Medulla oblongata (tissue), 1 donor: ENCODE measurements around the gene SGMS1.
A peak's percentile ranks its signal among the peaks of the same experiment; 100 is the strongest.

Experiments
- DNase-seq: peaks from one replicate; pipeline ENCODE4 v3.0.0-alpha.2; 2015; ENCODE audit errors: extremely low spot score

SGMS1 gene

DNA sequence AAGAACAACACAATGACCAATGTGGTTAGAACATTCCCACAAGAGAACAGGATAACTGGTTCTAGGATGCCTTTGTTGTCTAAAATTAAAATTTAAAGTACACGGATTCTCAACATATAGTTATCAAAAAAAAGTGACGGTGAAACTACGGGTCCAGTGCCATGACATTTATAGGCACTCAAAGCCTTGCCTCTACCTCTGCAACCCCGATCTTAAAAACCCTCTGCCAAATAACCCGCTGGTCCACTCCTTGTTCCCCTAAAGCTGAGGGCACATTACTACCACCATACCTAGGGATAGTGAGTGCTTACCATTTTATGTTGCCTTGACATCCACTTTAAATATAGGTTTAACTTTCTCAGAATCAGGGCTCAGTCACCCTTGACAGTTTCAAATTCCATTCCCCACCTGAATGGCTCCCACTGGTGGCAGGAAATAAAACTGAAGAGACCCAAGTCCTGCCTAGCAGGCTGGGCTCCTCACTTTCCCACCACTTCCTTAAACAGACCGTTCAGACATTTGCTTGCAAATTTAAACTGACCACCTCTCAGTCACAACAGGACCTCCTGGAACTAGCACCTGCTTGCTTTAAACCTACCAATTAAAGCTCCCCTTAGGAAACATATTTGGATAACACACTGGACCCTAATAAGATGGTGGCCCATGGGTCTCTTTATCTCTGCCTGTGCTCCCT lies 202.6 kb downstream of the SGMS1 start:
- DNase-seq, result peak; percentile 76

DNA sequence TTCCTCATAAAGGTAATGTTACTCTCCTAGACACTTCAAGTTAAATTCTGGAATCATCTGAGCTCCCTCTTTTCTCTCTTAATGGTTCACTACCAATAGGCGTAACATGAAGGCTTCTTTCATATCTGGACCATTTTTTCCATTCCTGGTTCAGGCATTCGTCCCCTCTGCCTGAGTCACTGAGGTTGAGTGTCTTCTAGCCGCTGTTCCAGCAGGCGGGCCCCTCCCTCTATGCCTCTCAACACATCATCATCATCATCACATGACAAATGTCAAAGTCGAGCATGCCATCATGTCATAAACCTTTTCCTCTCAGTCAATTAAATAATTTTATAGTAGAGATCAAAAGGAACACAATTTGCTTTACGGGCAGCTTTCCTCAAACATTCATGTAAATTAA lies 203.6 kb downstream of the SGMS1 start:
- DNase-seq, result no peak

DNA sequence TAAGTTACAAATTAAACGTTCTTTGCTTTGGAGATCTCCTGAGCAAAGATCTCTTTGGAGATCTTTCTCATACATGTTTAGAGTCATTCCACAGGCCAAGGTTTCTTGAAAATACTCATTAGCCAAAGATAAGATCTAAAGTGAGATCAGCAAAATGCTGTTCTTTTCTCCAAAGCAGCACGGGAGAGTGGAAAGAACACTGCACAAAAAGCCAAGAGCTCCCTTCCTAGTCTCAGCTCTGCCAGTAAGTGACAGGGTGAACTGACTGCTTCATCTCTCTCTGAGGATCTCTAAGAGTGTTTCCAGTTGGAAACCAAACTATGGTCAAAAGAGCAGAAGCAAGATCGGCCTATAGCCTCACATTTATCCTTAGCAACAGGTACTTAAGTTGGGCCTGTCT lies 204.0 kb downstream of the SGMS1 start:
- DNase-seq, result no peak

DNA sequence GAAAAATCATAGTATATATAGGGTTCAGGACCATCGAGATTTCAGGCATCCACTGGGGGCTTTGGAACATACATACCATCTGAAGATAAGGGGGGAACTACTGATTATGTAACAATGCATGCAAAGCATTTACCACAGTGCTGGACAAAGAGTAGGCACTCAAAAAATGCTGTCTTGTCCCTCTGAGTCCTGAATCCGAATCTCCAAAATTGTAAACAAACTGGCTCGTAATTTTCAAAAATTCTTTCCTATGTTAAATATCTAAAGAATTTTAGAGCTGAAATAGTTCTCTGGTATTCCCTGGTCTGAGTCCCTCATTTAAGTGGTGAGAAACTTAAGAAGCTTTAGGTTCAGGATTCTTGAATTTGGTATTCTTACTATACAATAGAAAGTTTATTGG lies 204.7 kb downstream of the SGMS1 start:
- DNase-seq, result no peak

DNA sequence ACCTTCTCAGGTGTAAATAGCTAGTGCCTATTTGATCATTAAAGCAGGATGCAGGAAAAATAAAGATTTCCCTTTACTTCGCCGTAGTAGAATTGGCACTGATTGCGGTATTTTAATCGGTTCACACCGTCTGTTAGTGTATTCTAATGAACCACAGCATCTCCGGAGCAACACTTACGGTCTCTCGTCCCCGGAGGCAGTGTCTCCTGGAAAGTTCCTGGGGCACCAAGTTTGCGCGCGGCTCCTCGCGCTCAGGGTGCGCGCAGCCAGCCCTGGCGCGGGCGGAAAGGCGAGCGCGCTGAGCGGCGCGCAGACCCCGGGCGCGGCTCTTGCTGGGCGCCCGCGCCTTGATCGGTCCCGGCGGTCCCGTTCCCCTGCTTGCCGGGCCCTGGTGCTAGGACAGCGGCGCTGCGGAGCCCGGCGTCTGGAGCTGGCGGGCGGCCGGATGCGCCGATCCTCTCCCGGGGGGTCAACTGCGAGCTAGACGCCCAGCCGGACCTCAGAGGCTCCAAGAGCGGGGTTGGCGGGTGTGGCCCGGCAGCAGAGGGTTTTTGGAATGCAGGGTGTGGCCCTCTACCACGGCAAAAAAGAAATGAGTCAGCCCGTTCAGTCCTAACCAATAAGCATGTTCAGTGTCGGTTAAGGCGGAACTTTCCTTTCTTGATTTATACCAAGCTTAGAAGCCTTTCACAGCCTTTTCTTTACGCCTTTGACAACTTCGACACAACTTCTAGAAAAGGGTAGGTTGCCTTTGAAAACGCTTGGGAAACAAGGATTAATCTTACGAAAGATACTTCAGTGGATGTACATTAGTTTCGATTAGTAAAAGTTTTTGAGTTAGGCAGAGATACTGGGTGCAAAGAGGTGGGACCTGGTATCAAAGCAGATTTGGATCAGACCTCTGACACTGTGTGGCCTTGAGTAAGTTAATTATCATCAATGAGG lies 205.6 kb downstream of the SGMS1 start:
- peak; percentile 71 for DNase-seq

DNA sequence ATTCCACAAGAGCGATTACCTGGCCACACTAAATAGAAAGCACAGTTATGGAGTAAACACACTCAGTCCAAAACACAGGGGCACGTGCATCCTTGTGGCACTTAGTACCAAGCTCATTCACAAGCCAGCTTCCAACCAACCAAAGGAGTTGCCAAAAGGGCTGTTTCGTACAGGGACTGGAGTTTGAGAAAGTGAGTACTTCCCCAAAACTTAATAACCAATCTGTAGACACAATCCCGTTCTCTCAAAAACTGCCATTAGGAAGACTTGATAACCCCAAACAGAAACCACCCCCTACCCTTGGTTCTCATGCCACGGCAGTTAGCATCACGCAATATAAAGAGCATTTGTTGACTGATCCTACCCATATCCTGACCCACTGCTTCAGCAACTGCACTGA lies 206.3 kb downstream of the SGMS1 start:
- peak; percentile 84 for DNase-seq

DNA sequence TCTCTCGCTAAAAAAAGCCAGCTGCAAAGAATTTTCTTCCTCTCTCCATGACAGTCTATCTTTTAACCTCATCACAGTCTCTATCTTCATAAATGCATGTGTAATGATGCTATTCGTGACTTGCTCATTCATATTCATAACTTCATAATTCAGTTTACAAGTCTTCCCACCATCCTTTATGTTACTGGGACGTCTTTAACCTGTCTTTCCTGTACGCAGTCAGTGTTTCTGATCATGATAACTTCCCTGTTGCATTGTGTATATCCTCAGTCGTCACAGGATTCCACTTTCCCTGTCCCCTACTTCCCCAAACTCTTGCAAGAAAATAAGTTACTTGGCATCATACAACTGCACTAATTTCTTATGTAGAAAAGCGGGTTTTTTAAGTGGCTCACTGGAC lies 206.9 kb downstream of the SGMS1 start:
- DNase-seq, result peak; percentile 58

DNA sequence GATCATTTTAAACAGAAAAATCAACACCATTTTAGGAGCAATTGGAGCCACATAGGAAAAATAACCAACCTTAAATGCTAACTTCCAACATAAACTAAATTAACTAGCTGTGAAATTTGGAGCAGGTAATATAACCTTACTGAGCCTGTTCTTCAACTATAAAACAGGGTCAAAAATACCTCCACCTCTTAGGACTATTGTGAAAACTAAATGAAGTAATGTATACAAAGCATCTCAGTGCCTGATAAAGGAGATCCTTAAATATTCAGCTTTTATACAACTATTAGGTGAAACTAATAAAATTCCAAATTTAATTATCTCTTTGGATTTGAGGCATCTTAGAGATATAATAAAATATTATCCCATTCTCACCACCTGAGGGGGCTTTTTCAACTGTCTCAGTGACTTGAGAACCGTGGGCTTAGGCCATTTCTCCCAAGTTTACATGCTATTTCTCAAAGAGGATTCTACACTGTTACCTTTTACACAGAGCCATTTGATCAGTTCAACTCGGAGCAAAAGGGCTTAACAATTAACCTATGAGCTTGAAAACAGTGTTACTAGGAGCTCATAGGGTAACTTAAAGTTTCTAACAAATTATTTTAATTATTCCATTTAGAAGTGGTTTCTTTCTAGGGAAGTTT lies 207.5 kb downstream of the SGMS1 start:
- DNase-seq, result peak; percentile 45

DNA sequence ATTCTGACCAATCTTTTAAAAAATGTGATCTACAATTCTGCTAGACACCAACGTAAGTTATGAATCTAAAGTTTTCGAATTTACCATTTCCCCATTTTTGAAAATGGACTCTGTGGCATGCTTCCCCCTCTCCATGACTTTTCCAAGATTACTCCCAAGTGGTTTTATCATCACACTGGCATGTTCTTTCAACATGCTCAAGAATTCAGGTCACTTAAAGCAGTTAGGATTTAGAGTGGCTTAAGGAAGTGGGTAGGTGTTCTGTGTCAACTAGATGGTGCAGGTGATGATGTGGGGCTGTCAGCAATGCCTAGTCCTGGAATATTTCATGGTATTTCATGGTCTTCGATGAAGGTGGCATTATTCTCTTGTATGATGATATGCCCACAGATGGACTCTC lies 208.5 kb downstream of the SGMS1 start:
- DNase-seq, result no peak

DNA sequence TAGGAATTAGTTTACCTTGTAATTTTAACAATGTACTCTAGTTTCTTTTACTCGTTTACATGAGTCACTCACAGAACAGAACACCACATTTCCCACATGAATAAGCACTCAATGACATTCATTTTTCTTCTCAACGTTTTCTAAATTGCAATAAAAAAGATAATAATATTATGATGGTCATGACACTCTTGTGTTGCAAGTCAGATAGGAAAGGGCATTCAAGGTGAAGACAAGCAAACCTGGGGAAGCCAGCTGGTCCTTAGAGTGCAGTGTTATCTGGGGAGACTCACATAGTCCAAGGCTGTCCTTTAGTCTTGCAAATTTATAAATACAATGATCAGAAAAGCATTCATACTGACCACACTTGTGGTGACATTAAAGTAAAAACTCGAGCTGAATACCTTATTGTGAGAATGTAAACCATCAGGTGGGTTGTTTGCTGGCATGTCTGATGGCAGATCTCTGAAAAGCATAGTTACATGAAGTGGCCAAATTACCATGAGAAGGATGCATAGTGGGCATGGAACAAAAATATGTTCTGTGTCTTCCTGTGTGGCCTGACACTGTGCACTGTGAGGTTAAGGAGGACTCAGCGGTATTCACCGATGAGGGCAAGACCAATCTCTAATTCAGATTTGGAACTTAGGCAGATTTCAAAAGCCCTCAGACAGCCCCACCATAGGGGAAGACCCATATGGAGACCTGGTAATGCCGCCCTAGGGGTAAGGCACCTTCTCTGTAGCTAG lies 213.5 kb downstream of the SGMS1 start:
- no peak for DNase-seq

DNA sequence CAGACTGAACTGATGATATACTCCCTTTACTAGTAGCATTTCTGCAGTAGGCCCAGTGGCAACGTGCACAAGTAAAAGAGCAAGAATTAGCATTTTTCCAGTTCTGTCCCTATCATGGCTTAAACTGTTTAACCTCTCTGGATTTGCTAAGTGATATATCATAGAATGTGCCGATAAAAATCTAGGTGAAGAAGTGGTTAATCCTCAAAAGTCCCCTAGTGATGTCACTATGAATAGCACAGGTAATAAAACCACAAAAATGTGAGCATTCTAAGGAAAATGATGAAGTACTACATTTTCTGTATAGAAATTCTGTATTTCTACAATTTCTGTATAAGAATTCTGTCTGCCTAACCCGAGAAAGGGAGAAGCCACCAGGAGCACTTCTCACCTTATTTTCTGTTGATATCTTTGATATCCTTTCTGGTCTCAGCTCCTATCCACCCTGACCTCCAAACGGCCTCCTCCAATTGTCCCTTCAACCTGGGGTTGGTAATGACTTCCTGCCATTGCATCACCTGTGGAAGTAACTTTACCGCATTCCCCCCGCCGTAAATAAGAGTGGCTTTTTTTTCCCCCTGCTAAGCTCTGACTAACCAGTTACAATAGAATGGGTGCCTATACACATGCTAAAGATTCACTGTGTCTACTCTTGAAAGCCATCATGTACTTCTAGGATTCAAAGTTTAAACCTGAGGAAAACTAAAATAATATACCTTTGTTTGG lies 216.5 kb downstream of the SGMS1 start:
- no peak for DNase-seq

DNA sequence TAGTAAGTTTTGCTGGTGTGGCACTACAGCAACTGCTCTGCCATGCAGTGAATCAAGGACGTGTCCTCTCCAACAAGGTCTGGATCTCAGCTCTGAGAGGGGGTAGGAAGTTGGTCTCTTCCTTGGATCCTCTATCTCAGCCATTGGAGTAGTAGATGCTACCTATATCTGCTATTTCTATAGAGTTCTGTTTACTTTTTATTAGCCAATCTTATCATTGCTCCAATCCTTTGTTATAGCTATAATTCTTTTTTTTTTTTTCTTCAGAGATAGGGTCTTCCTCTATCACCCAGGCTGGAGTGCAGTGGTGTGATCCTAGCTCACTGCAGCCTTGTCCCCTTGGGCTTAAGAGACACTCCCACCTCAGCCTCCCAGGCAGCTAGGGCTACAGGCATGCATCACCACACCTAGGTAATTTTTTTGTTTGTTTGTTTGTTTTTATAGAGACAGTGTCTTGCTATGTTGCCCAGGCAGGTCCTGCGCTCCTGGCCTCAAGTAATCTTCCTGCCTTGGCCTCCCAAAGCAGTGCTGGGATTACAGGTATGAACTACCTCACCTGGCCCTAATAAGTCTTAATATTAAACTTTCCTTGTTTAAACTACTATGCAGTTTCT lies 217.2 kb downstream of the SGMS1 start:
- no peak for DNase-seq

DNA sequence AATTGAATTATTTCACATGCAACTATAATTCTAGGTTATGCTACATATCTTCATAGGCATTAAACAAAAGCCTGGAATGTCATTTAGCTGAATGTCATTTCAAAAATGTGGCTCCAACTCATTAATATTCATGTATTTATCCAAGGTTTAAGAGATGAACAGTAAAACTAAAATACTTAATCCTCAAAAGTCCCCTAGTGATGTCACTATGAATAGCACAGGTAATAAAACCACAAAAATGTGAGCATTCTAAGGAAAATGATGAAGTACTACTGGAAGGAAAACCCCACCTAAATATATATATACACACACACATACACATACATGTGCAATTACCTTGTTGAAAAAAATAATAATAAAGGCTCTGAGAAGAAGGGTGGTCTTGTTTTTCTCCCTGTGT lies 218.0 kb downstream of the SGMS1 start:
- DNase-seq, result no peak

DNA sequence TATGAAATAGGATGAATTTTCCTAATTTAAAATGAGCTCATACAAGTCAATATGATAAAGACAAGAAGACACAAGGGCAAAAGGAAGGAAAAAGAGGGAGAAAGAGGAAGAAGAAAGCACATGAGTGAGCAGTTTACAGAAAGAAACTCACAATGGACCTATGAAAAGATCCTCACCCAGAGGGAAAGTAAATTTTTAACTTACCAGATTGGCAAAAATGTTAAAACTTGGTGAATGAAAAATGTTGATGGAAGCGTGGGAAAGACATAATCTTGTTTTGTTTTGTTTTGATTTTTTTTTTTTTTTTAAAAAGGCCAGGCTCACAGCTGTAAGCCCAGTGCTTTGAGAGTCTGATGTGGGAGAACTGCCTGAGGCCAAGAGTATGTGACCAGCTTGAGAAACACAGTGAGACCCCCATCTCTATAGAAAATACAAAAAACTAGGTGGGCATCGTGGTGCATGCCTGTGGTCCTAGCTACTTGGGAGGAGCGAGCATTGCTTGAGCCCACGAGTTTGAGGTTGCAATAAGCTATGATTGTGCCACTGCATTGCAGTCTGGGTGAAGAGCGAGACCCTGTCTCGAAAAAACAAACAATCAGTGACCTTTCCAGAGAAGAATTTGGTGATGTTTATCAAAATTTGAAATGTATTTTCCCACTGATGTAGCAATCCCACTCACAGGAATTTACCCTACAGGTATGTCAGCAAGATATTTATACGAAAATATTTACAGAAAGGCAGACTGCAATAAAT lies 219.6 kb downstream of the SGMS1 start:
- no peak for DNase-seq

DNA sequence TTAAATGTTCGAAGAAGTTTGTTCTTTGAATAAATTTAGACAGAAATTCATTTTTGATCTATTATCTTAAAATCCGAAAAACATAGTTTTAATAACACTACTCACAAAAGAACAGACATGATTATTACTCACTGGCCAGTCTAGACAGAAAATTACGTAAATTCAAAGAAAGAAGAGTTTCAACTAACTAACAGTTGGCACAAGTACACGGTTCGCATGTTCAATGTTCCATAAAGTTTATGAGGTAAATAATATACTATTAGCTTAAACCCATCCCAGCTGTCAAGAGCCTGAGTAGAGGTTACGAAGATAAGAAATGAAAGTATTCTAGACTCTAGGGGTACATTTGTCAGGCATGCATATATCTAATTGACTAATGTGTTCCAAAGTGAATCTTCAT lies 220.7 kb downstream of the SGMS1 start:
- no peak for DNase-seq

DNA sequence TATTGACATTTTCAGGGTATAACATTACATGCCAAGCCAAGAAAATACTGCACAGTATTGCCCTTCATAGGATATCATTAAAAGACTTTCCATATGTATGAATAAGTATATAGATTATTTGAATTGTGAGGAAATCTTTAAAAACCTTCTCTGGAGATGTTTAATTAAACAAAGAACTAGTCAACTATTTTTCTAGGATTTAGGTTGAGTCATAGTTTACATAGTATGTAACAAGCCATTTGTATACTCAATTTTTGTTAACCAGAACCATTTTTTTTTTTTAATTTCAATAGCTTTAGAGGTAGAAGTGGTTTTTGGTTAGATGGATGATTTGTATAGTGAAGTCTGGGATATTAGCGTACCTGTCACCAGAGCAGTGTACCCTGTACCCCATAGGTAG lies 221.3 kb downstream of the SGMS1 start:
- no peak for DNase-seq

DNA sequence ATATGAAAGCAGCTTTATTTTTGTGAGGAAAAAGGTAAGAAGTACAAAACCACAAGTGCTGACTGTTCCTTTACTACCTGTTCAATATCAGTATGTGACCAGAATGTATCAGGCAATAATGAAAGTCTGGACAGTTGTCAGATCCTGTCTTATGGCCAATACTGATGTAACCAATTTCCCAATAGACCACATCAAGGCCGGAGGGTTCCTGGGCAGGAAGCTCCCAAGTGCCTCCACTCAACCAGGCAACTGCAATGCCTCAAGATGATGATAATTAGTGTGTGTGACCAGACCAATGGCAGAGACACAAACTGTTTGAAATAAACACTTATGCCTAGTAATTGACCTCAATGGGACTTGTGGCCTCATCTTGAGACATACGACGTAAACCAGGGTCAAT lies 223.1 kb downstream of the SGMS1 start:
- DNase-seq, result no peak

DNA sequence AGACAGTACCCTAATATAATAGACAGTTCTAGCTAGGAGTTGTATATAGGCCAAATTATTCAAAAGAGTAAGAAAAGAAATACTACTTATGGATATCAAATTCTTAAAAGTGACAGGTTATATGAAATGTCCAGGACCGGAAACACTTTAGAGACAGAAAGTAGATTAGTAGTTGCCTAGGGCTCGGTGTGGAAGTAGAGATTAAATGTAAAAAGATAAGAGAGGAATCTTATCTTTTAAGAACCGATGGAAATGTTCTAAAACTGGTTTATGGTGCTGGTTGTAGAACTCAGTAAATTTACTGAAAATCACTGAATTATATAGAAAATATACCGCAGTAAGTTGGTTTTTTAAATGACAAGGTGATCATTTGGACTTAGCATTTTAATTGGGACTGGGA lies 224.9 kb downstream of the SGMS1 start:
- no peak for DNase-seq

DNA sequence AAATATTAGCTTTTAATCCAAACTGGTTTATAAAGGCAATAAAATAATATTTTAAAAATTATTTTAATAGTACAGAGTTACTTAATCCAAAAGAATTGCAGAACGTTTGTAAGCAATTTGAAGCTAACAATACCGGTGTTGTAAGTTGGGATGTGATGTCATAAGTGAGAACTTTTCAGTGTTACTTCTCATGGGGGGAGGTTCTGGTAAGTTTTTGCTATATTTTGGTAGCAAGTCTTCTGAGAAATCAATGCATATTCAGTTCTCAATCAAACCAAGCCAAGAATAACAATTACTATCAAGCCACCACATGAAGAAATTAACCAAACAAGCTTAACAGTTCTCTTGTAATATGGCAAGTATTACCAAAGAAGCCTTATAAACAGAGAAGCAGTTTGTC lies 225.4 kb downstream of the SGMS1 start:
- DNase-seq, result no peak
